Hindlimb muscle (tissue), 1 donor: Measurements from ENCODE around the gene SNX33. TPM values are rescaled to one million over a fixed set of nuclear protein-coding genes. Genes with fewer than 3 reads are reported as not detected.
"Not testable (repeated sequence)": the region's sequence is repeated elsewhere in the genome, so short reads cannot be mapped to it uniquely, and the experiment has no call there.

ENCODE experiments used
- DNase-seq: peaks from one replicate; pipeline ENCODE4 v3.0.0-alpha.2; 2013
- polyA plus RNA-seq: library from polyadenylated mRNA; unstranded; fragments of 120-200 nt; gene quantifications from one replicate; pipeline ENCODE4 v1.2.1, GENCODE V29; 2013; ENCODE audit not compliant: insufficient read length

Gene SNX33
- polyA plus RNA-seq, 1 donor = 14.2 TPM

- peak; percentile 61 for DNase-seq
Measured at GRCh38 chr15:75683646-75684312, 36.1 kb downstream of the SNX33 start.

GRCh38 chr15:75684648-75685047 lies 36.9 kb downstream of the SNX33 start:
- DNase-seq = no peak

- no peak for DNase-seq
Measured at GRCh38 chr15:75685195-75685594, 37.5 kb downstream of the SNX33 start.

- DNase-seq = peak; percentile 70
Measured at GRCh38 chr15:75686212-75686642, 38.5 kb downstream of the SNX33 start.

- no peak for DNase-seq
Measured at GRCh38 chr15:75687486-75688277, 40.0 kb downstream of the SNX33 start.

- DNase-seq = no peak
Measured at GRCh38 chr15:75688278-75688557, 40.5 kb downstream of the SNX33 start.

GRCh38 chr15:75688831-75689230 lies 41.1 kb downstream of the SNX33 start:
- DNase-seq = no peak

- DNase-seq = not testable (repeated sequence)
Measured at GRCh38 chr15:75689429-75689828, 41.7 kb downstream of the SNX33 start.

GRCh38 chr15:75692311-75692710 lies 44.6 kb downstream of the SNX33 start:
- not testable (repeated sequence) for DNase-seq

GRCh38 chr15:75693028-75693427 lies 45.3 kb downstream of the SNX33 start:
- not testable (repeated sequence) for DNase-seq

GRCh38 chr15:75693501-75694240 lies 46.0 kb downstream of the SNX33 start:
- DNase-seq = no peak

GRCh38 chr15:75694241-75695182 lies 46.8 kb downstream of the SNX33 start:
- DNase-seq = peak; percentile 77

GRCh38 chr15:75695220-75695619 lies 47.5 kb downstream of the SNX33 start:
- peak; percentile 68 for DNase-seq

GRCh38 chr15:75695634-75696310 lies 48.1 kb downstream of the SNX33 start:
- no peak for DNase-seq

- no peak for DNase-seq
Measured at GRCh38 chr15:75696311-75696720, 48.6 kb downstream of the SNX33 start.

- DNase-seq = no peak
Measured at GRCh38 chr15:75696854-75697259, 49.1 kb downstream of the SNX33 start.

- DNase-seq = no peak
Measured at GRCh38 chr15:75697523-75697922, 49.8 kb downstream of the SNX33 start.

GRCh38 chr15:75697974-75698747 lies 50.4 kb downstream of the SNX33 start:
- not testable (repeated sequence) for DNase-seq

- DNase-seq = not testable (repeated sequence)
Measured at GRCh38 chr15:75699517-75699916, 51.8 kb downstream of the SNX33 start.

- DNase-seq = peak; percentile 69
Measured at GRCh38 chr15:75699961-75700874, 52.5 kb downstream of the SNX33 start.
